HepG2 (cell line): ENCODE results near the gene RPF1. TPM values are rescaled to one million over a fixed set of nuclear protein-coding genes. Genes with fewer than 3 reads are reported as not detected.
A peak's percentile ranks its signal among the peaks of the same experiment; 100 is the strongest.

Experiments
- EP300 ChIP-seq, 3 experiments: sonication (generic) in 1 of 3; formaldehyde crosslinking in 1 of 3; IDR thresholded peaks; 2 replicates each; pipeline versions ENCODE4 v1.5.1 to v1.6.1; 2011 to 2020; ENCODE audit warnings: low read depth in 2 of 3, low read length in 2 of 3, borderline replicate concordance in 1 of 3, improper control_type of control experiment in 1 of 3, mild to moderate bottlenecking in 1 of 3, missing genetic modification reagents in 1 of 3, moderate library complexity in 1 of 3
- FOXK2 ChIP-seq: fragments of 450-650 bp; IDR thresholded peaks from 2 replicates; pipeline ENCODE4 v1.6.1; 2016
- GFI1 ChIP-seq: sonication (generic); formaldehyde crosslinking; IDR thresholded peaks from 2 replicates; pipeline ENCODE4 v1.5.0; 2020; ENCODE audit warnings: missing genetic modification reagents, mild to moderate bottlenecking, borderline replicate concordance
- GZF1 ChIP-seq: sonication (generic); formaldehyde crosslinking; IDR thresholded peaks from 2 replicates; pipeline ENCODE4 v1.5.1; 2020; ENCODE audit warnings: mild to moderate bottlenecking, missing genetic modification reagents
- KDM6A ChIP-seq: IDR thresholded peaks from 2 replicates; pipeline ENCODE4 v1.6.1; 2016; ENCODE audit warnings: low read depth
- MAZ ChIP-seq, 2 experiments: sonication (generic) in 1 of 2; formaldehyde crosslinking in 1 of 2; IDR thresholded peaks; 2 replicates each; pipeline versions ENCODE4 v1.5.0 to v1.6.1; 2012 to 2020; ENCODE audit warnings: low read depth in 2 of 2, mild to moderate bottlenecking in 2 of 2, borderline replicate concordance in 1 of 2, improper control_type of control experiment in 1 of 2, low read length in 1 of 2, missing genetic modification reagents in 1 of 2, moderate library complexity in 1 of 2
- NRL ChIP-seq: sonication (generic); formaldehyde crosslinking; IDR thresholded peaks from 2 replicates; pipeline ENCODE4 v1.5.0; 2020; ENCODE audit warnings: missing genetic modification reagents, mild to moderate bottlenecking, moderate library complexity, borderline replicate concordance
- POGK ChIP-seq: sonication (generic); formaldehyde crosslinking; conservative IDR thresholded peaks from 2 replicates; pipeline ENCODE4 v1.8.0; 2022; ENCODE audit warnings: mild to moderate bottlenecking, moderate library complexity, missing genetic modification reagents
- SKIL ChIP-seq: sonication (generic); formaldehyde crosslinking; IDR thresholded peaks from 2 replicates; pipeline ENCODE4 v1.8.0; 2022; ENCODE audit warnings: missing genetic modification reagents, mild to moderate bottlenecking, moderate library complexity, borderline replicate concordance
- SMARCC2 ChIP-seq: fragments of 450-650 bp; IDR thresholded peaks from 2 replicates; pipeline ENCODE4 v1.6.1; 2017; ENCODE audit warnings: antibody characterized with exemption, mild to moderate bottlenecking
- THYN1 ChIP-seq: sonication (generic); formaldehyde crosslinking; IDR thresholded peaks from 2 replicates; pipeline ENCODE4 v1.8.1; 2023; ENCODE audit warnings: low read depth, mild to moderate bottlenecking, moderate library complexity, missing genetic modification reagents, borderline replicate concordance
- ZBTB2 ChIP-seq: sonication (generic); formaldehyde crosslinking; IDR thresholded peaks from 2 replicates; pipeline ENCODE4 v1.8.0; 2022; ENCODE audit warnings: low read depth, missing genetic modification reagents
- ZBTB33 ChIP-seq: sonication (generic); formaldehyde crosslinking; IDR thresholded peaks from 2 replicates; pipeline ENCODE4 v1.4.0; 2020; ENCODE audit warnings: missing genetic modification reagents
- ZNF12 ChIP-seq: sonication (generic); formaldehyde crosslinking; IDR thresholded peaks from 2 replicates; pipeline ENCODE4 v1.5.0; 2020; ENCODE audit warnings: missing genetic modification reagents
- ZNF337 ChIP-seq: sonication (generic); formaldehyde crosslinking; IDR thresholded peaks from 2 replicates; pipeline ENCODE4 v1.5.1; 2020; ENCODE audit warnings: missing genetic modification reagents, low read depth, mild to moderate bottlenecking, borderline replicate concordance
- ZNF432 ChIP-seq: sonication (generic); formaldehyde crosslinking; IDR thresholded peaks from 2 replicates; pipeline ENCODE4 v1.5.0; 2020; ENCODE audit warnings: missing genetic modification reagents, mild to moderate bottlenecking, borderline replicate concordance
- ZNF484 ChIP-seq: sonication (generic); formaldehyde crosslinking; IDR thresholded peaks from 2 replicates; pipeline ENCODE4 v1.5.1; 2020; ENCODE audit warnings: mild to moderate bottlenecking, low read depth, missing genetic modification reagents, borderline replicate concordance
- ZNF572 ChIP-seq: sonication (generic); formaldehyde crosslinking; IDR thresholded peaks from 2 replicates; pipeline ENCODE4 v1.5.1; 2020; ENCODE audit warnings: mild to moderate bottlenecking, missing genetic modification reagents
- ZNF841 ChIP-seq: sonication (generic); formaldehyde crosslinking; IDR thresholded peaks from 2 replicates; pipeline ENCODE4 v1.8.1; 2023; ENCODE audit warnings: missing genetic modification reagents, borderline replicate concordance
- ZNF878 ChIP-seq: sonication (generic); formaldehyde crosslinking; IDR thresholded peaks from 2 replicates; pipeline ENCODE4 v1.8.1; 2023; ENCODE audit warnings: mild to moderate bottlenecking, missing genetic modification reagents, moderate library complexity
- ZNF879 ChIP-seq: sonication (generic); formaldehyde crosslinking; IDR thresholded peaks from 2 replicates; pipeline ENCODE4 v1.8.1; 2023; ENCODE audit warnings: missing genetic modification reagents
- polyA plus RNA-seq, 8 experiments: library from polyadenylated mRNA; depleted of rRNA in 3 of 8; stranded (reverse) in 7 of 8; unstranded in 1 of 8; fragments of >200 nt; fragmentation: Illumina TruSeq in 4 of 8; extraction: Trizol in 4 of 8; gene quantifications; 2 replicates each; pipeline versions ENCODE4 v1.2.1 to v1.2.3, GENCODE V29; 2011 to 2016; ENCODE audit warnings: low read depth in 4 of 8, missing spikeins in 1 of 8, mixed read lengths in 1 of 8; ENCODE audit not compliant: insufficient read depth in 1 of 8
- total RNA-seq, 5 experiments: library from RNA; depleted of rRNA; stranded (reverse); fragments of >200 nt; fragmentation: Illumina TruSeq; extraction: Trizol; gene quantifications; 2 replicates each; pipeline ENCODE4 v1.2.3, GENCODE V29; 2016; ENCODE audit warnings: low read depth in 1 of 5

RPF1 gene
- total and polyA plus RNA-seq, 2 of the 13 experiments (the other 11 are each of a cell fraction or from before 2014, with no cell fraction given): 23.0 to 39.0 TPM

GRCh38 chr1:84506002-84506728 lies 27.1 kb downstream of the RPF1 start, which contains the start of the genes GNG5 and SPATA1 (continued):
- TF ChIP-seq POGK (CRISPR knock-in tag): no peak; the same call in 1 of the 2 replicates
- TF ChIP-seq SMARCC2: no peak
- TF ChIP-seq ZNF432 (CRISPR knock-in tag): no peak
- peak; percentile 31; the same call in 1 of the 2 replicates for TF ChIP-seq ZBTB2
- TF ChIP-seq ZNF337: no peak
- peak in 1 of 2 experiments; percentile 15; a peak in 1 of 4 replicates for TF ChIP-seq EP300 (IDR thresholded peaks at IDR 0.05; ENCODE audit: low read depth in 2 of 2, low read length in 2 of 2)
- no peak for TF ChIP-seq EP300 (CRISPR knock-in tag; IDR thresholded peaks at IDR 0.05; ENCODE audit: borderline replicate concordance)
- no peak for TF ChIP-seq ZNF879 (CRISPR knock-in tag)
- peak; percentile 67; the same call in 1 of the 2 replicates for TF ChIP-seq MAZ (IDR thresholded peaks at IDR 0.05; ENCODE audit: borderline replicate concordance, low read depth, low read length)
- peak; percentile 58; the same call in 1 of the 2 replicates for TF ChIP-seq MAZ (CRISPR knock-in tag; IDR thresholded peaks at IDR 0.05; ENCODE audit: low read depth)
- no peak for TF ChIP-seq GZF1 (CRISPR knock-in tag)
- peak; percentile 94 for TF ChIP-seq ZNF878
- no peak for TF ChIP-seq ZNF484 (CRISPR knock-in tag)
- TF ChIP-seq FOXK2: no peak
- no peak for TF ChIP-seq GFI1 (CRISPR knock-in tag)
- no peak for TF ChIP-seq KDM6A (CRISPR knock-in tag)
- peak; percentile 50; the same call in 1 of the 2 replicates for TF ChIP-seq ZNF12 (CRISPR knock-in tag)
- no peak for TF ChIP-seq ZNF572 (CRISPR knock-in tag)
- TF ChIP-seq THYN1 (CRISPR knock-in tag): no peak
- TF ChIP-seq NRL (CRISPR knock-in tag): no peak; the same call in 1 of the 2 replicates
- no peak for TF ChIP-seq ZBTB33
- no peak for TF ChIP-seq ZNF841 (CRISPR knock-in tag)
- TF ChIP-seq SKIL (CRISPR knock-in tag): peak; percentile 62; the same call in 1 of the 2 replicates
